Coronary artery (tissue), 2 donors: ENCODE results near the gene ACOT13.
A peak's percentile ranks its signal among the peaks of the same experiment; 100 is the strongest.

Experiments used
- DNase-seq: peaks from one replicate; pipeline ENCODE4 v3.0.0-alpha.2; 2017; ENCODE audit warnings: low spot score
- H3K27ac ChIP-seq, 2 donors: fragments of 200-600 bp; sonication (generic); one replicate each; pipeline ENCODE4 v1.5.1; 2016 to 2019
- H3K4me3 ChIP-seq: fragments of 200-600 bp; sonication (generic); 2 replicates; pipeline ENCODE4 v1.5.1; 2016; ENCODE audit warnings: mild to moderate bottlenecking, moderate library complexity
- TF ChIP-seq, protein P1 (sequence below): fragments of 200-600 bp; sonication (generic); IDR thresholded peaks from one replicate; pipeline ENCODE4 v1.5.1; 2019; ENCODE audit warnings: antibody characterized with exemption

Gene ACOT13

DNA sequence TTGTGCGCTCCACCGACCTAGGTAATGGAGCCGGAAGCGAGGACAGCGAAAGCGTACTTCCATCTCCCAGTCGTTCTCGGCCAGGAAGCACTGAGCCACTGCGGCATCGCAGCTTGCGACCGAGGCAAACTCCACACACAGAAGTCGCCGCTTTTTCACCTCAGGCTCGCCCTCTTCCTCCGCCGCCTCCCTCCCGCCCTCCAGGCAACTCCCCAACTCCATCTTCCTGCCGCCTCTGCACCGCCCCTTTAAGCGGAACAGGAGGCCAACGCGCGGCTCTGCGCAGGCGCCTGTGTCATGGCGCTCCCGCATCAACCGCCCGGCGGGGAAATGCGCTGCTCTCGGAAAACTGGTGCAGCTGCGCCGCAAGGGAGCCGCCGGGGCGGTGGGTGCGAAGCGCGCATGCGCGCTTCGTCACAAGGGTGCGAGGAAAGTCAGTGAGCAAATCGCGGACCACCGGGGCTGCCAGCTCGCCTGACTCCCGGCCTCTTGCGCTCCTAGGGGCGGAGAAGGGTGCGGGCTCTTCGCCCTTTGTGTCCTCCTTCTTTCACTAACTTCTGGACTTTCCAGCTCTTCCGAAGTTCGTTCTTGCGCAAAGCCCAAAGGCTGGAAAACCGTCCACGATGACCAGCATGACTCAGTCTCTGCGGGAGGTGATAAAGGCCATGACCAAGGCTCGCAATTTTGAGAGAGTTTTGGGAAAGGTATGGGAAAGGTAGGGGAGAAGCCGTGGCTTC lies at the start of gene ACOT13, which contains the start of gene TDP2:
TSS of gene ACOT13 (plus strand) at position 437 of the 737 bp plus-strand sequence. CDS start at position 624, 187 bp downstream.
TSS of gene TDP2 (minus strand) at position 259 of the 737 bp plus-strand sequence. CDS start at position 222, 37 bp downstream.
- peak within 1 kb of the TSS; percentile 88 for H3K4me3 ChIP-seq
- peak; percentile 97 for DNase-seq
- H3K27ac ChIP-seq: peak within 1 kb of the TSS; percentile 86 to 95
- TF ChIP-seq, protein P1, sequence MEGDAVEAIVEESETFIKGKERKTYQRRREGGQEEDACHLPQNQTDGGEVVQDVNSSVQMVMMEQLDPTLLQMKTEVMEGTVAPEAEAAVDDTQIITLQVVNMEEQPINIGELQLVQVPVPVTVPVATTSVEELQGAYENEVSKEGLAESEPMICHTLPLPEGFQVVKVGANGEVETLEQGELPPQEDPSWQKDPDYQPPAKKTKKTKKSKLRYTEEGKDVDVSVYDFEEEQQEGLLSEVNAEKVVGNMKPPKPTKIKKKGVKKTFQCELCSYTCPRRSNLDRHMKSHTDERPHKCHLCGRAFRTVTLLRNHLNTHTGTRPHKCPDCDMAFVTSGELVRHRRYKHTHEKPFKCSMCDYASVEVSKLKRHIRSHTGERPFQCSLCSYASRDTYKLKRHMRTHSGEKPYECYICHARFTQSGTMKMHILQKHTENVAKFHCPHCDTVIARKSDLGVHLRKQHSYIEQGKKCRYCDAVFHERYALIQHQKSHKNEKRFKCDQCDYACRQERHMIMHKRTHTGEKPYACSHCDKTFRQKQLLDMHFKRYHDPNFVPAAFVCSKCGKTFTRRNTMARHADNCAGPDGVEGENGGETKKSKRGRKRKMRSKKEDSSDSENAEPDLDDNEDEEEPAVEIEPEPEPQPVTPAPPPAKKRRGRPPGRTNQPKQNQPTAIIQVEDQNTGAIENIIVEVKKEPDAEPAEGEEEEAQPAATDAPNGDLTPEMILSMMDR: peak; percentile 22

DNA sequence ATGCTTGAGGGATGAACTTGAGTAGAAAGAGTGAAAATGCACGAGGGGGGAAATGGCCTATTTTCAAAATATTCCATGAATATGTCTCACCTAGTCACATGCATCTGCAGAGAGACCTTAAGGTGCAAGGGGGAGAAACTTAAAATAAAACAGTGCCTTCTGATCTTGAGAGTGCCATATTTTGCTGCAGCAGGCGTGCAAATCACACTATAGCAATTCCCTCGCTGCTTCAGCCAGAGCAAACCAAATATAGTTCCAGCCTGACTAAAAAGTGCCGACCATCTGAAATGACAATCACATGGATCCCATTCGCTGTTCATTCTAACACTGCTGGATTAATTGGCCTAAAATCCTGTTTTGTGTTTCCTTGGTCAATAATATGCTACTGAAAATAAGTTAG lies 47.2 kb upstream of the ACOT13 start:
- TF ChIP-seq, protein P1: no peak
- DNase-seq: no peak
- no peak overlapping the region for H3K4me3 ChIP-seq
- H3K27ac ChIP-seq: no peak overlapping the region

DNA sequence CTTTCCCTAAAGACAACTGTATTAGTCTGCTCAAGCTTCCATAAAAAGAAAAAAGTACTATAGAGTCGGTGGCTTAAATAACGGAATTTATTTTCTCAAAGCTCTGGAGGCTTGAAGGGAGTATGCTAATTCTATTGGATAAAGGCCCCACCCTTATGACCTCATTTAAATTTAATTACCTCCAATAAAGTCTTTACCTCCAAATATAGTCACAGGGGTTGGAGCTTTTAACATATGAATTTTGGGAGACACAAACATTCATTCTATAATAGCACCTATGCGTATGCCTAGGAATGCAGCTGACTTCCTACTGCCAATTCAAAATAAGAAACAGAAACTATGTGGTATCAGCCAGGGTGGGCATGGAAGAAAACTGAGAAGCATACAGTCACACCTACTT lies 46.2 kb upstream of the ACOT13 start:
- TF ChIP-seq, protein P1: no peak
- no peak for DNase-seq
- Histone ChIP-seq H3K27ac (no peak overlapping the region), H3K4me3 (no peak overlapping the region)

DNA sequence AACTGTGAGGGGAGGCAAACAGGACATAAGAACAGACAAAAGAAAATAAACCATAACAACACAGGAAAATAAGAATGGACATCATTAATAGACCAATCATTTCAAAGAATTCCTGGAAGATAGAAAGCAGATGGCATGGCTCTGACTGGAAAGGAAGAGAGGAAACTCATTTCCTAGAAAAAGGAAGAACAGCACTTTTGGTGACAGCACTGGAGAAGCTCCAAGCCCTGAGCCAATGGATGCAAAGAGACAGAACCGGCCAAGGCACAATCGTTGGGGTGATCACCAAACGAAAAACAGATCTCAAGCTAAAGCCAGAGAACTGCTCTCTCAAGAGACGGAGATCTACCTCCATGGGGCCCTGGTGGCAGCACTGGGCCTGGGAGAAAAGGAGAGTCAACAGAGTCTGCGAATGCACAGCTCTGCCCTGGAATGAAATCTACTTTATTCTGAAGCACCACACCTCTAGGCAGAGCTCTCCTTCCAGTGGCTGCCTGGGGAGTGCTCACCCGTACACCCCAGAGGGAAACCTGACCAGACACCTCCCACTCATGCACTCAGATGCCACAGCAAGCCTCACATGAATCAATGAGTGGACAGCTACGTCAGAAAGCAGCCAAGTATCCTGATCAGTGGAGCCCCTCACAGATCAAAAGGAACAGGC lies 45.1 kb upstream of the ACOT13 start:
- TF ChIP-seq, protein P1: no peak
- H3K4me3 ChIP-seq: no peak overlapping the region
- no peak overlapping the region for H3K27ac ChIP-seq
- no peak for DNase-seq

DNA sequence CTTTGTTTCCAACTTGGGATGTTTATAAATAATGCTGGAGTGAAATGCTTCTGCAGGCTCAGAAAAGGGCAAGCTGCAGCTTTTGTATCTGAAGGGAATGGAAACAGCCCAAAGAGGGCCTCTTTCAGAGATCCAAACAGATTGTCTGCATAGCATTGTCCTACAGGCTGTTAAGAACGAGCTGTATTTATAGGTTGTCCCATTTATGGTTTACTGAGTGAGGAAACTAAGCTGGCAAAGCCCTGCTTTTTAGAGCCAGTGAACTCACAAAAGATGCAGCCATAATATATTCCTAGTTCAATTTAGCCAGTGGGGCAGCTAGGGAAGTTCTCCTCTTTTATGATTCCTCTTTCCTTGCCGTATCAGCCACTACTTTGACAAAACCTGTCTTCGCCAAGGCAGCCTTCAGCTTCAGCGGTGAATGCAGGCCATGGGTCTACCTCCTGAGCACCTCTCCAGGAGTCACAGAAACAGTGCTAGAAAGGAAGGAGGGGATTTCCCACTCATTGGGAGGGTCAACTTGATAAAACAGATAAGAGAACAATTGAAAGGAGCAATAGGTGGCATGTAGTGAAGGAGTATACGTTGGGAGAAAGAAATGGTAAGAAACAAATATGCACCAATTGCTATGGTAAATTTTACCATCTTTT lies 35.9 kb upstream of the ACOT13 start:
- Histone ChIP-seq H3K27ac (no peak overlapping the region), H3K4me3 (no peak overlapping the region)
- no peak for DNase-seq
- TF ChIP-seq, protein P1: no peak

DNA sequence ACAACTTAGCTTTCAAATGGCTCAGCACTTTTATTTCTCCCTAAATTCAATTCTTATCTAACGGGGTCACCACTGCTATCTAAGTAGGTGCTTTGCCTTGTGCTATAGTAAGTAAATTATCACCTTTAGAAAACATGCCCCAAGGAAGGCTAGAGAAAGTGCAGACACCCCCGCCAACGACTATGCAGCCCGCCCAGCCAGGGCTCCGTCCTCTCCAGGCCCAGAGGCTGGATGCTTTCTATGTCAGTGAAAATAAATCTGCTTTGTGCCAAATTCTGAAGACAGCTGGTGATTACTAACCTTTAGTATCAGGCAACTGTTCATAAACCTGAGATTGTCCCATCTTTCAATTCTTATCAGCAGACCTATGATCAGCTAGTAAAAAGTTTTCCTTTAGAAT lies 35.2 kb upstream of the ACOT13 start:
- DNase-seq: no peak
- TF ChIP-seq, protein P1: no peak
- H3K4me3 ChIP-seq: no peak overlapping the region
- H3K27ac ChIP-seq: no peak overlapping the region
